Breast epithelium (tissue), 4 donors: ENCODE results near the gene MAMDC4. TPM values are rescaled to one million over a fixed set of nuclear protein-coding genes. Genes with fewer than 3 reads are reported as not detected.
A peak's percentile ranks its signal among the peaks of the same experiment; 100 is the strongest.

Experiments
- DNase-seq, 2 donors: peaks; one replicate each; pipeline ENCODE4 v3.0.0-alpha.2; 2019; ENCODE audit warnings: low spot score in 2 of 2
- H3K27ac ChIP-seq, 2 donors: fragments of 200-600 bp; sonication (generic) in 1 of 2; one replicate each; pipeline ENCODE4 v1.5.1; 2016 to 2019; ENCODE audit warnings: mild to moderate bottlenecking in 1 of 2
- H3K27me3 ChIP-seq, 2 donors: fragments of 200-600 bp; sonication (generic) in 1 of 2; one replicate each; pipeline versions ENCODE4 v1.5.1 to v1.6.0; 2017 to 2019; ENCODE audit warnings: control low read depth in 1 of 2, mild to moderate bottlenecking in 1 of 2
- H3K36me3 ChIP-seq: fragments of 200-600 bp; one replicate; pipeline ENCODE4 v1.5.1; 2019
- H3K4me1 ChIP-seq, 2 donors: fragments of 200-600 bp; sonication (generic); one replicate each; pipeline ENCODE4 v1.5.1; 2016 to 2019; ENCODE audit warnings: control low read depth in 1 of 2
- H3K4me3 ChIP-seq, 3 donors: fragments of 200-600 bp; sonication (generic); 1 replicate in 2 of 3; 2 replicates in 1 of 3; pipeline ENCODE4 v1.5.1; 2016 to 2019; ENCODE audit warnings: mild to moderate bottlenecking in 3 of 3, moderate library complexity in 2 of 3
- H3K9me3 ChIP-seq, 2 donors: fragments of 200-600 bp; sonication (generic) in 1 of 2; one replicate each; pipeline ENCODE4 v1.5.1; 2016 to 2019; ENCODE audit warnings: control low read depth in 1 of 2
- CTCF ChIP-seq, 3 donors: fragments of 450-650 bp; IDR thresholded peaks; one replicate each; pipeline ENCODE4 v1.5.1; 2016 to 2017; ENCODE audit warnings: antibody characterized with exemption in 3 of 3, mild to moderate bottlenecking in 3 of 3, moderate library complexity in 3 of 3
- POLR2A ChIP-seq: fragments of 450-650 bp; IDR thresholded peaks from one replicate; pipeline ENCODE4 v1.6.1; 2016; ENCODE audit warnings: antibody characterized with exemption, mild to moderate bottlenecking, moderate library complexity
- POLR2AphosphoS5 ChIP-seq, 3 donors: sonication (generic); formaldehyde crosslinking; IDR thresholded peaks; one replicate each; pipeline ENCODE4 v1.6.1; 2017; ENCODE audit warnings: antibody characterized with exemption in 3 of 3
- intact Hi-C: fragments of 100-400 bp; cut with DNase I; formaldehyde crosslinking; loops from one replicate; pipeline ENCODE4 v1.15.1; 2023; ENCODE audit warnings: low total_unique reads
- total RNA-seq, 3 donors: library from RNA; depleted of rRNA; stranded (reverse); fragments of >200 nt; gene quantifications; one replicate each; pipeline ENCODE4 v1.1.0, GENCODE V29; 2016

MAMDC4 gene
- total RNA-seq, 3 donors from 2014 or later, result 0.64 to 5.6 (median 3.4) TPM

GRCh38 chr9:136860529-136860928 is 8.4 kb downstream of the MAMDC4 start:
- no peak for DNase-seq
- Histone ChIP-seq H3K27me3 (no peaks in the 10 kb centered on the region), H3K4me3 (no peak overlapping the region), H3K4me1 (peaks cover 5 to 18% of the 10 kb centered on the region in 2 donors), H3K36me3 (peaks cover 6% of the 10 kb centered on the region), H3K9me3 (no peaks in the 10 kb centered on the region), H3K27ac (no peak overlapping the region)
- intact Hi-C loops, result no loop called here
- TF ChIP-seq CTCF (IDR thresholded peaks at IDR 0.05) (no peak), POLR2AphosphoS5 (IDR thresholded peaks at IDR 0.05) (no peak), POLR2A (no peak)

- no peak for TF ChIP-seq POLR2A
- TF ChIP-seq POLR2AphosphoS5 (IDR thresholded peaks at IDR 0.05), result no peak
- no peak for TF ChIP-seq CTCF (IDR thresholded peaks at IDR 0.05)
- peaks cover 6% of the 10 kb centered on the region for H3K36me3 ChIP-seq
- H3K27ac ChIP-seq, result no peak overlapping the region
- no peaks in the 10 kb centered on the region for H3K9me3 ChIP-seq
- H3K4me3 ChIP-seq, result no peak overlapping the region
- intact Hi-C loops, result no loop called here
- H3K4me1 ChIP-seq, result peaks cover 5 to 18% of the 10 kb centered on the region in 2 donors
- no peak for DNase-seq
- no peaks in the 10 kb centered on the region for H3K27me3 ChIP-seq
Measured at GRCh38 chr9:136860933-136861873, 9.1 kb downstream of the MAMDC4 start.

GRCh38 chr9:136861874-136862457 is 9.8 kb downstream of the MAMDC4 start:
- DNase-seq, result no peak
- intact Hi-C loops, result no loop called here
- no peak for TF ChIP-seq CTCF (IDR thresholded peaks at IDR 0.05)
- TF ChIP-seq POLR2AphosphoS5 (IDR thresholded peaks at IDR 0.05), result no peak
- TF ChIP-seq POLR2A, result no peak

GRCh38 chr9:136862849-136863622 is 10.9 kb downstream of the MAMDC4 start:
- peaks cover 6% of the 10 kb centered on the region for H3K36me3 ChIP-seq
- H3K4me1 ChIP-seq, result peaks cover 5 to 18% of the 10 kb centered on the region in 2 donors
- H3K27me3 ChIP-seq, result no peaks in the 10 kb centered on the region
- H3K4me3 ChIP-seq, result no peak overlapping the region
- no peak for TF ChIP-seq CTCF (IDR thresholded peaks at IDR 0.05)
- no peak for TF ChIP-seq POLR2A
- no peak for TF ChIP-seq POLR2AphosphoS5 (IDR thresholded peaks at IDR 0.05)
- H3K27ac ChIP-seq, result no peak overlapping the region
- no peaks in the 10 kb centered on the region for H3K9me3 ChIP-seq
- intact Hi-C loops, result no loop called here
- peak in 1 of 2 donors; percentile 50 for DNase-seq

More at GRCh38 chr9:136861874-136862457, 9.8 kb downstream of the MAMDC4 start:
- Histone ChIP-seq H3K4me3 (no peak overlapping the region), H3K9me3 (no peaks in the 10 kb centered on the region), H3K4me1 (peaks cover 5 to 18% of the 10 kb centered on the region in 2 donors), H3K27ac (no peak overlapping the region), H3K36me3 (peaks cover 6% of the 10 kb centered on the region), H3K27me3 (no peaks in the 10 kb centered on the region)
